Coronary artery (tissue), 2 donors: ENCODE data around the gene SEMA3E.

Experiments used
- DNase-seq: peaks from one replicate; pipeline ENCODE4 v3.0.0-alpha.2; 2017; ENCODE audit warnings: low spot score
- H3K27ac ChIP-seq, 2 donors: fragments of 200-600 bp; sonication (generic); one replicate each; pipeline ENCODE4 v1.5.1; 2016 to 2019
- H3K4me3 ChIP-seq: fragments of 200-600 bp; sonication (generic); 2 replicates; pipeline ENCODE4 v1.5.1; 2016; ENCODE audit warnings: mild to moderate bottlenecking, moderate library complexity
- CTCF ChIP-seq: fragments of 200-600 bp; sonication (generic); IDR thresholded peaks from one replicate; pipeline ENCODE4 v1.5.1; 2019; ENCODE audit warnings: antibody characterized with exemption

SEMA3E gene

DNA sequence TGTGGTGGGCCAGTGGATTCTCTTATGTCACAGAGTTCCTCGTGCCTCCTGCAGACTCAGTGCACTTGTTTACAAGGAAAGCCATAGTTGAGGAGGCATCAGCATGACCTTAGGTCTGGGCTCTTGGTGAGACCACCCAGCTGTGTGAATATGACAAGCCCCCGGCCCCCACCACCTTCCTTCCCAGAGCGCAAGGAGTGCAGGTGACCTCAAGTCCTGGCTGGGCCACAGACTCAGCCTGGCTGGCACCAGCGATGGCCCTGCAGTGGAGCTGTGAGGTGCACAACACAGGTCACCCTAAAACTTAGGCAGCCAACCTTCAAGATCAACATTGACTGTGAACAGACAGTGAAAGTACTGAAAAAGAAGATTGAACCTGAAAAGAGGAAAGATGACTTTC lies 14.2 kb upstream of the SEMA3E start:
- no peak for DNase-seq
- TF ChIP-seq CTCF: no peak
- H3K4me3 ChIP-seq: no peak overlapping the region
- no peak overlapping the region for H3K27ac ChIP-seq

DNA sequence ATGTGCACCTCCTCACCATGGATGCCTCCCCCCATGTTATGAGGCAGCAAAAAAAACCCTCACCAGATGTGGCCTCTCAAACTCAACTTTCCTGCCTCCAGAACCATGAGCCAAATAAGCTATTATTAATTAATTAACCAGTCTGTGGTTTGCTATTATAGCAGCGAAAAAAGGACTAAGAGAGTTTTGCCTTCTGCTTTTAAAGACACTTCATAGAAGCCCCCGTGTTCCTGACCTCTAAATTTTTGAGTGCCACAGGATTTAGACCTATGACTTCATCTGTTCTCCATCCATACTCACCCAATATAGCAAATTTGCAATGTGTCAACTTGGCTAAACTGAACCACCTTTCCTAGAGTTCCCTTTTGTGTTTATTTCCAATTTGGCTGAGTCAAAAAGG lies 9.2 kb upstream of the SEMA3E start:
- no peak for DNase-seq
- Histone ChIP-seq H3K27ac (no peak overlapping the region), H3K4me3 (no peak overlapping the region)
- no peak for TF ChIP-seq CTCF

DNA sequence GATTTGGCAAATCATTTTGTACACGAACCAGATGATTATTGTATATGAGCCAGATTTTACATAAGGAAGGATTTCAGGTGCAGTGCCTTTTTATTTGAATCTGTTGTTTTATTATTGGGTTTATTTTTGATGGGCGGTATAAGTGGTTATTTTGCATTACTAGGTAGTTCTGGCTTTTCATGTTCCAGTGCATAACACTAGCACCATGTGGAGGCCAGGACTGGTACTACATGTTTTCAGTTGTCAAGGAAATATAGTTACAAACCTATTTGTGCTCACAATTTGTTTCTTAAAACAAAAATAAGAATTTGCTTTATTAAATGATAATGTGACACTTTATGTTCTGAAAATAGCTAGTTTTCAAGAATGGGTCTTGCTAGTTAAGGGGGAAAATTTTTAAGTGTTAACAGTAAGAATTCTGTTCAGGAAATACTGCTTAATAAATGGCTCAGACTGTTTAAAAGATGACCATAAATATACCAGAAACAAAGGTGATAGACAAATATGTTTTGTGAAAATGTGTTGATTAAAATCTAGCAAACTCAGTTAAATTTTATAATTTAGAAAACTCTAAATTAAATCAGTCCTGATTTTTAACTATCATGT lies 7.1 kb upstream of the SEMA3E start:
- Histone ChIP-seq H3K27ac (no peak overlapping the region), H3K4me3 (no peak overlapping the region)
- TF ChIP-seq CTCF: peak; percentile 47
- DNase-seq: no peak

- no peak for TF ChIP-seq CTCF
- DNase-seq: no peak
- H3K27ac ChIP-seq: no peak overlapping the region
- no peak overlapping the region for H3K4me3 ChIP-seq
Observed at GRCh38 chr7:83652481-83652880, 3.5 kb upstream of the SEMA3E start.

DNA sequence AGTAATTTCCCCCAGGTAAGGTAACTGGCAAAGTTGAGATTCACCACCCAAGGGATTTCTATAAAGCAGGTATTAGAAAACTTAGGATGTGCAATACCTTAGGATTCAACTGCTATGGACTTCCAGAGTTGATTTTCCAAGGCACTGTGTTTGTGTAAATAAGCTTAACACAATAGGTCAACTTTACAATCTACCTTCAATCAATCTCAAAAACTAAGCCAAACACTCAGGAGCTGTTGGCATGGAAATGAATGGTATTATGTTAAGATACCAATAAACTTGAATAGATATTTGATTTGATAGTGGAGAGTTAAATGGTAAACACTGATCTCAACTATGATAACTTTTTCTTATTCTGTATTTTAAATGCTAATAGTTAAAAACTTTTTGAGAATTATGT lies 762 bp upstream of the SEMA3E start:
- no peak for TF ChIP-seq CTCF
- DNase-seq: no peak

DNA sequence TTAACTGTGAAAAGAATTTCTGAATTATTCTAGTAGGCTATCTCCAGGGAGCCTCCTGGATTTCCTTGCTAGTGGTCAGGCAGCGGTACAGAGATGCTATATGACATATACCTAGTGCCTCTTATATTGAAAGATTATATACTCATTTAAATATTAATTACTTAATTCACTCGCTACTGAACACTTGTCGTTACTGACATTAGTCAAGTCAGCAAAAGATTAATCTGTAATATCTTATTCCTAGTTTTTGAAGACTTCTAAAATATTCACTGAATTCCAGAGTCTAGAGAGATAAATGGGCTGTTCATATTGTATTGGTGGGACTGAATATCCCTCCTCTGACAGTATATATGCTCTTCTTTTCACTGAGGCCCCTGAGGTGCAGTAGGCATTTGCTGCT lies 2.9 kb downstream of the SEMA3E start:
- no peak for DNase-seq
- H3K27ac ChIP-seq: no peak overlapping the region
- no peak for TF ChIP-seq CTCF
- H3K4me3 ChIP-seq: no peak overlapping the region

More for the DNA sequence above, 762 bp upstream of the SEMA3E start:
- no peak overlapping the region for H3K4me3 ChIP-seq
- no peak overlapping the region for H3K27ac ChIP-seq

DNA sequence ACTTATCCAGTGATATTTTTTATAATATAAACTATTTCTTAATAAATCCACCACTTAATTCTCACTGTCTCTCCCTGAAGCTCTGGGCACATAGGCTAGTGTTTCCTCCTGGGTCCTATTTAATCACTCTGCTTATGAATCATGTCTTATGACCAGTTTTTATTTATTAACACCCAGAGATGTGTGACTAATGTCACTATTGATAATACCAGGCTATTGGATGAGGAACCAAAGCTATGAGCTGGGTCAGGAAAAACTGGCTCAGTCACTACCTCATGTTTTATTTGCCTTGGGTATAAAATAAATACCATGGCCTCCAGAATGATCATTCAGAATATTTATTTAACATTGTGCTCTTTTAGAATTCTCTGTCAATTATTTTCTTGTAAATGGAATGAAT lies 5.2 kb downstream of the SEMA3E start:
- Histone ChIP-seq H3K4me3 (no peak overlapping the region), H3K27ac (no peak overlapping the region)
- TF ChIP-seq CTCF: no peak
- no peak for DNase-seq
